H1 (cell line): ENCODE measurements around the gene FKBP1A. TPM values are rescaled to one million over a fixed set of nuclear protein-coding genes. Genes with fewer than 3 reads are reported as not detected.

Experiments
- CTCF ChIA-PET: fragments of 300-600 bp; sonication (Branson Sonifier 250); formaldehyde crosslinking; loops from one replicate; lab custom pipeline; 2021; ENCODE audit not compliant: partially characterized antibody; lab: Charles Lee
- POLR2A ChIA-PET: fragments of 300-600 bp; sonication (Branson Sonifier 250); formaldehyde crosslinking; loops from one replicate; lab custom pipeline; 2021; ENCODE audit warnings: inconsistent platforms; ENCODE audit not compliant: partially characterized antibody; lab: Charles Lee
- DNase-seq, 2 experiments: peaks; one replicate each; pipeline versions ENCODE4 v3.0.0 to v3.0.0-alpha.2; 2010 to 2022; ENCODE audit warnings: low spot score in 2 of 2, low read depth in 1 of 2, mixed read lengths in 1 of 2
- FAIRE-seq: peaks from 2 replicates; lab custom pipeline; 2011; peaks lifted over from hg19 to GRCh38; lab: Jason Lieb, UNC
- H2AFZ ChIP-seq: 2 replicates; pipeline ENCODE4 v1.8.1; 2012; ENCODE audit warnings: low read length, inconsistent platforms
- H2AK5ac ChIP-seq: 2 replicates; pipeline ENCODE4 v1.6.1; 2013; ENCODE audit warnings: low read depth, low read length
- H2BK120ac ChIP-seq: replicated peaks from 2 replicates; pipeline ENCODE3; 2013; ENCODE audit warnings: low read depth, low read length, inconsistent platforms
- H2BK12ac ChIP-seq: 2 replicates; pipeline ENCODE4 v1.6.1; 2013; ENCODE audit warnings: low read depth, low read length
- H2BK15ac ChIP-seq: 2 replicates; pipeline ENCODE4 v1.6.1; 2013; ENCODE audit warnings: low read length
- H2BK20ac ChIP-seq: 2 replicates; pipeline ENCODE4 v1.6.1; 2013; ENCODE audit warnings: low read length
- H2BK5ac ChIP-seq: 2 replicates; pipeline ENCODE4 v1.6.1; 2013; ENCODE audit warnings: low read depth, low read length
- H3K14ac ChIP-seq: 2 replicates; pipeline ENCODE4 v1.6.1; 2013; ENCODE audit warnings: inconsistent platforms; ENCODE audit not compliant: insufficient read length
- H3K18ac ChIP-seq: 2 replicates; pipeline ENCODE4 v1.6.1; 2013; ENCODE audit warnings: low read length; ENCODE audit errors: extremely low read depth
- H3K23ac ChIP-seq: 2 replicates; pipeline ENCODE4 v1.6.1; 2013; ENCODE audit warnings: inconsistent platforms; ENCODE audit not compliant: insufficient read length
- H3K23me2 ChIP-seq: 2 replicates; pipeline ENCODE4 v1.6.1; 2013; ENCODE audit warnings: low read depth, low read length
- H3K27ac ChIP-seq: 2 replicates; pipeline ENCODE4 v1.6.1; 2011; ENCODE audit warnings: low read depth, low read length, inconsistent platforms
- H3K27me3 ChIP-seq, 4 experiments: replicated peaks in 1 of 4; 1 replicate in 1 of 4; 2 replicates in 3 of 4; pipeline versions ENCODE4 v1.6.1 to v1.8.1; 2011 to 2013; ENCODE audit warnings: low read length in 3 of 4, mild to moderate bottlenecking in 3 of 4, inconsistent platforms in 2 of 4, mixed read lengths in 2 of 4, moderate library complexity in 1 of 4; ENCODE audit not compliant: control insufficient read depth in 3 of 4, insufficient read depth in 3 of 4; ENCODE audit errors: extremely low read depth in 1 of 4
- H3K36me3 ChIP-seq, 4 experiments: 2 replicates each; pipeline versions ENCODE4 v1.6.1 to v1.8.1; 2011 to 2013; ENCODE audit warnings: mild to moderate bottlenecking in 4 of 4, low read length in 3 of 4, moderate library complexity in 2 of 4, control low read depth in 1 of 4, inconsistent platforms in 1 of 4; ENCODE audit not compliant: insufficient read depth in 4 of 4, control insufficient read depth in 2 of 4
- H3K4ac ChIP-seq: replicated peaks from 2 replicates; pipeline ENCODE3; 2013; ENCODE audit warnings: low read length, low read depth, mixed read lengths, inconsistent platforms; ENCODE audit not compliant: insufficient read length
- H3K4me1 ChIP-seq, 4 experiments: replicated peaks in 1 of 4; 1 replicate in 1 of 4; 2 replicates in 3 of 4; pipeline versions ENCODE4 v1.6.1 to v1.8.1; 2011 to 2013; ENCODE audit warnings: low read length in 3 of 4, inconsistent platforms in 2 of 4, mixed read lengths in 1 of 4; ENCODE audit not compliant: insufficient read depth in 4 of 4, control insufficient read depth in 3 of 4
- H3K4me2 ChIP-seq, 2 experiments: 2 replicates each; pipeline versions ENCODE4 v1.6.1 to v1.8.1; 2011 to 2013; ENCODE audit warnings: low read depth in 2 of 2, low read length in 2 of 2, control low read depth in 1 of 2, inconsistent platforms in 1 of 2, mild to moderate bottlenecking in 1 of 2; ENCODE audit not compliant: insufficient read depth in 1 of 2
- H3K4me3 ChIP-seq, 4 experiments: fragments of 200-600, 300-600 bp in 1 of 4; sonication (generic), shearing (Covaris generic), sonication (Bioruptor Twin) in 1 of 4; 2 replicates each; pipeline versions ENCODE4 v1.5.1 to v1.8.1; 2011 to 2016; ENCODE audit warnings: low read length in 4 of 4, low read depth in 3 of 4, control low read depth in 2 of 4, inconsistent platforms in 2 of 4, mild to moderate bottlenecking in 2 of 4, mixed read lengths in 1 of 4, moderate library complexity in 1 of 4; ENCODE audit not compliant: insufficient read depth in 2 of 4; ENCODE audit errors: extremely low read depth in 1 of 4
- H3K56ac ChIP-seq: replicated peaks from 2 replicates; pipeline ENCODE3; 2013; ENCODE audit warnings: low read depth, mild to moderate bottlenecking, mixed read lengths, low read length, inconsistent platforms; ENCODE audit not compliant: insufficient read length
- H3K79me1 ChIP-seq: 2 replicates; pipeline ENCODE4 v1.6.1; 2013; ENCODE audit warnings: low read depth, low read length, control low read depth
- H3K79me2 ChIP-seq, 2 experiments: 2 replicates each; pipeline versions ENCODE4 v1.6.1 to v1.8.1; 2012 to 2013; ENCODE audit warnings: low read length in 2 of 2, mild to moderate bottlenecking in 2 of 2, inconsistent platforms in 1 of 2; ENCODE audit not compliant: insufficient read depth in 2 of 2, control insufficient read depth in 1 of 2
- H3K9ac ChIP-seq, 4 experiments: replicated peaks in 1 of 4; 1 replicate in 1 of 4; 2 replicates in 3 of 4; pipeline versions ENCODE4 v1.6.1 to v1.8.1; 2011 to 2013; ENCODE audit warnings: low read depth in 3 of 4, low read length in 3 of 4, control low read depth in 2 of 4, mild to moderate bottlenecking in 2 of 4, moderate library complexity in 2 of 4, inconsistent platforms in 1 of 4; ENCODE audit errors: extremely low read depth in 1 of 4
- H3K9me3 ChIP-seq, 2 experiments: 2 replicates each; pipeline versions ENCODE4 v1.6.1 to v1.8.1; 2012 to 2013; ENCODE audit warnings: mild to moderate bottlenecking in 2 of 2, moderate library complexity in 2 of 2, control low read depth in 1 of 2, inconsistent platforms in 1 of 2, low read depth in 1 of 2, low read length in 1 of 2, mixed read lengths in 1 of 2; ENCODE audit not compliant: insufficient read depth in 2 of 2
- H4K20me1 ChIP-seq, 2 experiments: replicated peaks in 1 of 2; 2 replicates each; pipeline versions ENCODE3 to v1.8.1; 2011 to 2013; ENCODE audit warnings: inconsistent platforms in 2 of 2, low read length in 2 of 2, mild to moderate bottlenecking in 1 of 2; ENCODE audit not compliant: insufficient read depth in 2 of 2, control insufficient read depth in 1 of 2
- H4K5ac ChIP-seq: 2 replicates; pipeline ENCODE4 v1.6.1; 2013; ENCODE audit warnings: low read length, low read depth, mixed read lengths, inconsistent platforms; ENCODE audit not compliant: insufficient read length
- H4K8ac ChIP-seq: 2 replicates; pipeline ENCODE4 v1.8.0; 2013; ENCODE audit warnings: mild to moderate bottlenecking, moderate library complexity, low read length, inconsistent platforms; ENCODE audit not compliant: insufficient read depth; ENCODE audit errors: extremely low read depth
- H4K91ac ChIP-seq: replicated peaks from 2 replicates; pipeline ENCODE3; 2013; ENCODE audit warnings: low read length, mixed read lengths, inconsistent platforms; ENCODE audit not compliant: insufficient read length
- CBX5 ChIP-seq: fragments of 300-800, 300-1000 bp; sonication (generic); IDR thresholded peaks from 2 replicates; pipeline ENCODE4 v1.7.1; 2016; ENCODE audit warnings: antibody characterized with exemption, low read length, low read depth
- CHD2 ChIP-seq: IDR thresholded peaks from 2 replicates; pipeline ENCODE4 v1.6.1; 2012; ENCODE audit warnings: low read length, improper control_type of control experiment
- RBBP5 ChIP-seq: IDR thresholded peaks from 2 replicates; pipeline ENCODE4 v1.7.1; 2012; ENCODE audit warnings: low read depth, mild to moderate bottlenecking, inconsistent platforms, low read length, moderate library complexity, borderline replicate concordance
- SRF ChIP-seq: IDR thresholded peaks from 2 replicates; pipeline ENCODE4 v1.6.1; 2011; ENCODE audit warnings: mild to moderate bottlenecking, low read depth, low read length, moderate library complexity
- YY1 ChIP-seq: IDR thresholded peaks from 2 replicates; pipeline ENCODE4 v1.6.1; 2011; ENCODE audit warnings: low read depth, mild to moderate bottlenecking, low read length
- WGBS, 2 experiments: shearing (Covaris generic) in 1 of 2; methylation state at CpG; one replicate each; pipeline versions ENCODE4 v1.1.6 to v1.1.7; 2013 to 2015; ENCODE audit warnings: low lambda C conversion rate in 2 of 2, mixed read lengths in 2 of 2, inconsistent platforms in 1 of 2, low coverage in 1 of 2, missing lambda C conversion rate in 1 of 2; ENCODE audit not compliant: insufficient replicate concordance in 2 of 2, insufficient coverage in 1 of 2, insufficient read length in 1 of 2; ENCODE audit errors: extremely low coverage in 1 of 2, missing lambda C conversion rate in 1 of 2; 5-methylcytosine and 5-hydroxymethylcytosine counted together
- polyA plus RNA-seq, 7 experiments: library from polyadenylated mRNA; depleted of rRNA in 3 of 7; stranded (reverse) in 5 of 7; unstranded in 2 of 7; fragments of >200 nt in 5 of 7; fragments of 200-250 nt in 2 of 7; gene quantifications; 1 replicate in 5 of 7; 2 replicates in 1 of 7; 4 replicates in 1 of 7; pipeline versions ENCODE4 v1.2.1 to v1.2.3, GENCODE V29; 2011 to 2013; ENCODE audit warnings: missing spikeins in 2 of 7, mixed read lengths in 2 of 7
- total RNA-seq: library from RNA; stranded (reverse); fragmentation: NEBNext Ultra II Directional; extraction: Animal tissue kit (Norgen Biotek cat#: 25700); gene quantifications from 2 replicates; pipeline ENCODE4 v1.2.1, GENCODE V29; 2021

The FKBP1A gene
- total and polyA plus RNA-seq, 2 of the 8 experiments (the other 6 are each of a cell fraction or from before 2014, with no cell fraction given), result 250 to 685 TPM

- Histone ChIP-seq H2AK5ac (no peak overlapping the region), H3K56ac (no peak overlapping the region), H3K9ac (no peak overlapping the region), H3K4me3 (no peak overlapping the region), H3K9me3 (no peaks in the 10 kb centered on the region), H3K18ac (no peak overlapping the region), H3K14ac (no peak overlapping the region), H3K23me2 (no peaks in the 10 kb centered on the region), H2BK12ac (no peak overlapping the region), H2AFZ (no peak overlapping the region), H2BK20ac (no peak overlapping the region), H2BK5ac (no peak overlapping the region), H3K27ac (no peak overlapping the region), H3K79me1 (no peaks in the 10 kb centered on the region), H3K79me2 (no peaks in the 10 kb centered on the region), H4K8ac (no peak overlapping the region), H3K4me1 (no peaks in the 10 kb centered on the region), H4K91ac (no peak overlapping the region), H4K20me1 (no peaks in the 10 kb centered on the region), H3K36me3 (no peaks in the 10 kb centered on the region), H3K23ac (no peak overlapping the region), H2BK15ac (no peak overlapping the region; the same call in 1 of the 2 replicates), H3K27me3 (no peaks in the 10 kb centered on the region), H4K5ac (no peak overlapping the region), H2BK120ac (no peak overlapping the region), H3K4me2 (no peak overlapping the region), H3K4ac (no peak overlapping the region)
- FAIRE-seq, result no peak
- WGBS, 2 experiments, result 64% methylated on average over 1 of the region's 1 CpG; no CpG with 5 or more reads in 1 of the 2 experiments
- CTCF ChIA-PET, result interaction anchor here (1.0 to 2.5 kb wide), 6 partner anchors 32 to 361 kb away, joined by 3 to 7 read pairs (median 4); no protein-coding TSS in a partner anchor
- no peak for DNase-seq
- POLR2A ChIA-PET, result no interaction called here
- TF ChIP-seq SRF (no peak), CBX5 (no peak), YY1 (no peak), CHD2 (no peak), RBBP5 (no peak)
Observed at GRCh38 chr20:1403624-1404023, 10.8 kb upstream of the FKBP1A start.
